Vagina (tissue), 2 donors: Measurements from ENCODE around the gene ROCK2.

Experiments
- CTCF ChIP-seq, 3 experiments: fragments of 450-650 bp in 2 of 3; fragments of 200-600 bp in 1 of 3; sonication (generic) in 1 of 3; IDR thresholded peaks; one replicate each; pipeline ENCODE4 v1.5.1; 2017 to 2019; ENCODE audit warnings: antibody characterized with exemption in 3 of 3, mild to moderate bottlenecking in 2 of 3, moderate library complexity in 2 of 3
- POLR2A ChIP-seq, 2 donors: fragments of 450-650 bp; IDR thresholded peaks; one replicate each; pipeline ENCODE4 v1.6.1; 2017; ENCODE audit warnings: antibody characterized with exemption in 2 of 2, mild to moderate bottlenecking in 2 of 2, moderate library complexity in 2 of 2
- POLR2AphosphoS5 ChIP-seq, 2 donors: sonication (generic); formaldehyde crosslinking; IDR thresholded peaks; one replicate each; pipeline ENCODE4 v1.9.0; 2017; ENCODE audit warnings: antibody characterized with exemption in 2 of 2, mild to moderate bottlenecking in 2 of 2, low read depth in 1 of 2; ENCODE audit not compliant: insufficient read depth in 1 of 2

- no peak for TF ChIP-seq POLR2A (IDR thresholded peaks at IDR 0.05)
- TF ChIP-seq CTCF (IDR thresholded peaks at IDR 0.05): no peak
- TF ChIP-seq POLR2AphosphoS5 (IDR thresholded peaks at IDR 0.05; ENCODE audit: insufficient read depth in 1 of 2, low read depth in 1 of 2): no peak
Observed at GRCh38 chr2:11375689-11376027, 31.2 kb upstream of the ROCK2 start.
